Transverse colon (tissue), 4 donors: Measurements from ENCODE around the gene SF3B4. TPM values are rescaled to one million over a fixed set of nuclear protein-coding genes. Genes with fewer than 3 reads are reported as not detected.

ENCODE experiments used
- DNase-seq: peaks from one replicate; pipeline ENCODE4 v3.0.0-alpha.2; 2019
- H3K27ac ChIP-seq, 4 donors: fragments of 200-600 bp; sonication (generic); 2 replicates each; pipeline ENCODE4 v1.5.1; 2016 to 2018; ENCODE audit warnings: inconsistent platforms in 4 of 4
- H3K27me3 ChIP-seq: fragments of 200-600 bp; sonication (generic); 2 replicates; pipeline ENCODE4 v1.5.1; 2017; ENCODE audit warnings: inconsistent platforms
- H3K36me3 ChIP-seq, 4 donors: fragments of 200-600 bp; sonication (generic); 2 replicates each; pipeline ENCODE4 v1.5.1; 2017 to 2019; ENCODE audit warnings: inconsistent platforms in 4 of 4
- H3K4me1 ChIP-seq, 4 donors: fragments of 200-600 bp; sonication (generic); 2 replicates each; pipeline ENCODE4 v1.5.1; 2017 to 2020; ENCODE audit warnings: inconsistent platforms in 4 of 4
- H3K4me3 ChIP-seq, 4 donors: fragments of 200-600 bp; sonication (generic); 1 replicate in 1 of 4; 2 replicates in 3 of 4; pipeline versions ENCODE4 v1.5.1 to v1.6.1; 2017 to 2019; ENCODE audit warnings: inconsistent platforms in 4 of 4
- H3K9me3 ChIP-seq, 2 donors: fragments of 200-600 bp; sonication (generic); 2 replicates each; pipeline ENCODE4 v1.5.1; 2017 to 2019; ENCODE audit warnings: inconsistent platforms in 2 of 2
- CTCF ChIP-seq, 5 experiments: fragments of 200-600 bp in 3 of 5; fragments of 450-650 bp in 2 of 5; sonication (generic) in 3 of 5; IDR thresholded peaks; 1 replicate in 2 of 5; 2 replicates in 3 of 5; pipeline ENCODE4 v1.5.1; 2016 to 2017; ENCODE audit warnings: antibody characterized with exemption in 5 of 5, inconsistent platforms in 3 of 5, mild to moderate bottlenecking in 2 of 5, moderate library complexity in 1 of 5
- EP300 ChIP-seq: sonication (generic); formaldehyde crosslinking; IDR thresholded peaks from one replicate; pipeline ENCODE4 v1.6.1; 2017; ENCODE audit warnings: antibody characterized with exemption, low read depth
- POLR2A ChIP-seq: fragments of 450-650 bp; IDR thresholded peaks from one replicate; pipeline ENCODE4 v1.6.1; 2016; ENCODE audit warnings: antibody characterized with exemption, mild to moderate bottlenecking, moderate library complexity
- POLR2AphosphoS5 ChIP-seq, 3 donors: sonication (generic); formaldehyde crosslinking; IDR thresholded peaks; one replicate each; pipeline ENCODE4 v1.6.1; 2016; ENCODE audit warnings: antibody characterized with exemption in 3 of 3
- WGBS, 2 donors: methylation state at CpG; one replicate each; pipeline ENCODE4 v1.1.5; 2018; ENCODE audit warnings: low coverage in 1 of 2; 5-methylcytosine and 5-hydroxymethylcytosine counted together
- in situ Hi-C, 4 donors: fragments of 200-750 bp; cut with MboI; loops; one replicate each; pipeline versions ENCODE4 v1.15.0 to v1.15.1; 2017; ENCODE audit warnings: low sequenced_read_pairs in 3 of 4, low pct_ligation_motif_present in 1 of 4, low pct_unique_long_range_greater_than_20kb in 1 of 4
- intact Hi-C: fragments of 100-400 bp; cut with DNase I; formaldehyde crosslinking; loops from one replicate; pipeline ENCODE4 v1.15.1; 2023; ENCODE audit warnings: low total_unique reads
- total RNA-seq, 4 donors: library from RNA; depleted of rRNA; stranded (reverse); fragments of >200 nt; gene quantifications; one replicate each; pipeline ENCODE4 v1.1.0, GENCODE V29; 2016

The SF3B4 gene
- total RNA-seq, 4 donors from 2014 or later = 32.4 to 78.6 (median 46.2) TPM

- Histone ChIP-seq H3K27ac (no peak overlapping the region), H3K4me1 (peaks cover 0 to 12% (median 0%) of the 10 kb centered on the region in 4 donors), H3K9me3 (no peaks in the 10 kb centered on the region), H3K36me3 (peaks cover 0 to 52% (median 25%) of the 10 kb centered on the region in 4 donors), H3K27me3 (no peaks in the 10 kb centered on the region), H3K4me3 (no peak overlapping the region)
- in situ Hi-C loops (loop anchor here (10.0 to 25.0 kb wide), 4 partner anchors 78 to 220 kb away; no protein-coding TSS in a partner anchor), intact Hi-C loops (no loop called here)
- no peak for TF ChIP-seq POLR2A
- no peak for TF ChIP-seq EP300
- TF ChIP-seq POLR2AphosphoS5 (IDR thresholded peaks at IDR 0.05) = no peak
- no peak for TF ChIP-seq CTCF (IDR thresholded peaks at IDR 0.05)
- WGBS, 2 donors = 88 to 95% methylated on average over 1 to 3 of the region's 3 CpGs
- no peak for DNase-seq
Observed at GRCh38 chr1:149967041-149967440, 39.4 kb upstream of the SF3B4 start.

- peaks cover 0 to 52% (median 25%) of the 10 kb centered on the region in 4 donors for H3K36me3 ChIP-seq
Observed at GRCh38 chr1:149966405-149966804, 38.8 kb upstream of the SF3B4 start.

GRCh38 chr1:149965440-149965839 is 37.8 kb upstream of the SF3B4 start:
- H3K27ac ChIP-seq = no peak overlapping the region
- H3K36me3 ChIP-seq = peaks cover 0 to 49% (median 21%) of the 10 kb centered on the region in 4 donors
- in situ Hi-C loops = loop anchor here (10.0 to 25.0 kb wide), 4 partner anchors 79 to 222 kb away; no protein-coding TSS in a partner anchor
- H3K4me1 ChIP-seq = peaks cover 0 to 15% (median 0%) of the 10 kb centered on the region in 4 donors
- no peak overlapping the region for H3K4me3 ChIP-seq
- H3K9me3 ChIP-seq = no peaks in the 10 kb centered on the region
- intact Hi-C loops = loop anchor here (2.0 kb wide), 1 partner anchor 81 kb away; no protein-coding TSS in a partner anchor
- TF ChIP-seq POLR2A = no peak
- no peak for TF ChIP-seq POLR2AphosphoS5 (IDR thresholded peaks at IDR 0.05)
- no peak for TF ChIP-seq EP300
- TF ChIP-seq CTCF (IDR thresholded peaks at IDR 0.05) = no peak
- DNase-seq = no peak
- H3K27me3 ChIP-seq = no peaks in the 10 kb centered on the region
- WGBS, 2 donors = 94% methylated on average over 3 of the region's 3 CpGs; no CpG with 5 or more reads in 1 of the 2 donors

More at GRCh38 chr1:149966405-149966804, 38.8 kb upstream of the SF3B4 start:
- in situ Hi-C loops (loop anchor here (10.0 to 25.0 kb wide), 4 partner anchors 78 to 221 kb away; no protein-coding TSS in a partner anchor), intact Hi-C loops (no loop called here)
- no peak overlapping the region for H3K27ac ChIP-seq
- no peaks in the 10 kb centered on the region for H3K9me3 ChIP-seq
- H3K4me1 ChIP-seq = peaks cover 0 to 15% (median 0%) of the 10 kb centered on the region in 4 donors
- H3K4me3 ChIP-seq = no peak overlapping the region
- H3K27me3 ChIP-seq = no peaks in the 10 kb centered on the region
- DNase-seq = no peak
- TF ChIP-seq POLR2AphosphoS5 (IDR thresholded peaks at IDR 0.05) = no peak
- no peak for TF ChIP-seq CTCF (IDR thresholded peaks at IDR 0.05)
- no peak for TF ChIP-seq POLR2A
- no peak for TF ChIP-seq EP300
- WGBS, 2 donors = 18 to 56% methylated on average over 1 of the region's 1 CpG

- TF ChIP-seq POLR2AphosphoS5 (IDR thresholded peaks at IDR 0.05) (no peak), CTCF (IDR thresholded peaks at IDR 0.05) (no peak), EP300 (no peak), POLR2A (no peak)
- Histone ChIP-seq H3K36me3 (peaks cover 0 to 43% (median 20%) of the 10 kb centered on the region in 4 donors), H3K4me3 (no peak overlapping the region), H3K9me3 (no peaks in the 10 kb centered on the region), H3K27ac (peak overlapping the region in 2 of 4 donors; percentile 44 to 60), H3K4me1 (peaks cover 0 to 15% (median 0%) of the 10 kb centered on the region in 4 donors), H3K27me3 (no peaks in the 10 kb centered on the region)
- intact Hi-C loops (loop anchor here (2.0 to 5.0 kb wide), 3 partner anchors 47 to 224 kb away; partner anchors contain the start of gene OTUD7B), in situ Hi-C loops (loop anchor here (5.0 to 25.0 kb wide), 5 partner anchors 81 to 224 kb away; no protein-coding TSS in a partner anchor)
- DNase-seq = no peak
- 51 to 58% methylated on average over 3 of the region's 3 CpGs for WGBS, 2 donors
Observed at GRCh38 chr1:149963358-149963757, 35.8 kb upstream of the SF3B4 start.
